GM23248 (cell line): ENCODE measurements around the gene PLA2G2C. TPM values are rescaled to one million over a fixed set of nuclear protein-coding genes. Genes with fewer than 3 reads are reported as not detected.

Experiments used
- DNase-seq: peaks from one replicate; pipeline ENCODE4 v3.0.0-alpha.2; 2015
- H2AFZ ChIP-seq: fragments of 200-600 bp; sonication (generic); 2 replicates; pipeline ENCODE4 v1.6.1; 2016; ENCODE audit warnings: antibody characterized with exemption
- H3F3A ChIP-seq: fragments of 200-600 bp; sonication (generic); 2 replicates; pipeline ENCODE4 v1.6.1; 2016; ENCODE audit warnings: mild to moderate bottlenecking, antibody characterized with exemption, mixed run types; ENCODE audit not compliant: insufficient read depth
- H3K27ac ChIP-seq: fragments of 200-600 bp; sonication (generic); 2 replicates; pipeline ENCODE4 v1.5.1; 2016; ENCODE audit warnings: mild to moderate bottlenecking
- H3K27me3 ChIP-seq: fragments of 200-600 bp; sonication (generic); replicated peaks from 2 replicates; pipeline ENCODE4 v1.6.1; 2016; ENCODE audit warnings: mild to moderate bottlenecking; ENCODE audit not compliant: insufficient read depth
- H3K36me3 ChIP-seq: fragments of 200-600 bp; sonication (generic); 2 replicates; pipeline ENCODE4 v1.6.1; 2016; ENCODE audit warnings: low read depth, mild to moderate bottlenecking
- H3K4me1 ChIP-seq: fragments of 200-600 bp; sonication (generic); 2 replicates; pipeline ENCODE4 v1.6.1; 2016; ENCODE audit warnings: mild to moderate bottlenecking; ENCODE audit not compliant: insufficient read depth
- H3K4me2 ChIP-seq: fragments of 200-600 bp; sonication (generic); one replicate; pipeline ENCODE4 v1.6.1; 2016; ENCODE audit warnings: mild to moderate bottlenecking; ENCODE audit not compliant: unreplicated experiment
- H3K4me3 ChIP-seq: fragments of 200-600 bp; sonication (generic); 2 replicates; pipeline ENCODE4 v1.5.1; 2016; ENCODE audit warnings: mild to moderate bottlenecking
- H3K79me2 ChIP-seq: fragments of 200-600 bp; sonication (generic); 2 replicates; pipeline ENCODE4 v1.6.1; 2016; ENCODE audit warnings: mild to moderate bottlenecking; ENCODE audit not compliant: insufficient read depth
- H3K9ac ChIP-seq: fragments of 200-600 bp; sonication (generic); 2 replicates; pipeline ENCODE4 v1.6.1; 2016; ENCODE audit warnings: mild to moderate bottlenecking
- H3K9me2 ChIP-seq: fragments of 200-600 bp; sonication (generic); 2 replicates; pipeline ENCODE4 v1.6.1; 2016; ENCODE audit warnings: mixed run types, mild to moderate bottlenecking, moderate library complexity; ENCODE audit not compliant: insufficient read depth
- H3K9me3 ChIP-seq: fragments of 200-600 bp; sonication (generic); one replicate; pipeline ENCODE4 v1.6.1; 2017; ENCODE audit warnings: low read depth
- H4K20me1 ChIP-seq: fragments of 200-600 bp; sonication (generic); 2 replicates; pipeline ENCODE4 v1.6.0; 2016; ENCODE audit not compliant: insufficient read depth
- EZH2 ChIP-seq: fragments of 200-600 bp; sonication (generic); IDR thresholded peaks from 2 replicates; pipeline ENCODE4 v1.6.1; 2018; ENCODE audit warnings: antibody characterized with exemption, mild to moderate bottlenecking; ENCODE audit not compliant: insufficient read depth, poor library complexity, severe bottlenecking
- EZH2phosphoT487 ChIP-seq: fragments of 200-600 bp; sonication (generic); IDR thresholded peaks from 2 replicates; pipeline ENCODE4 v1.6.1; 2018; ENCODE audit warnings: antibody characterized with exemption, moderate library complexity, mild to moderate bottlenecking, low read depth; ENCODE audit not compliant: insufficient read depth
- WGBS, 2 experiments: methylation state at CpG; one replicate each; pipeline ENCODE4 v1.1.6; 2015 to 2017; ENCODE audit warnings: low lambda C conversion rate in 2 of 2, low coverage in 1 of 2; ENCODE audit errors: missing lambda C conversion rate in 2 of 2; 5-methylcytosine and 5-hydroxymethylcytosine counted together
- in situ Hi-C: fragments of 300-500 bp; cut with MboI; formaldehyde crosslinking; loops from 2 replicates; pipeline ENCODE4 v1.15.0; 2020
- polyA plus RNA-seq: library from polyadenylated mRNA; unstranded; fragments of >200 nt; fragmentation: Nextera tagmentation; extraction: Ambion mirVana; gene quantifications from 2 replicates; pipeline ENCODE4 v1.2.1, GENCODE V29; 2016
- total RNA-seq: library from RNA; depleted of rRNA; stranded (reverse); fragments of >200 nt; shearing (Covaris generic); gene quantifications from 2 replicates; pipeline ENCODE4 v1.2.3, GENCODE V29; 2014

PLA2G2C gene
- total and polyA plus RNA-seq, 2 experiments from 2014 or later = not detected

- Histone ChIP-seq H3K36me3 (no peaks in the 10 kb centered on the region), H3K9ac (no peak overlapping the region), H4K20me1 (no peaks in the 10 kb centered on the region), H2AFZ (no peak overlapping the region), H3F3A (no peaks in the 10 kb centered on the region), H3K4me1 (no peaks in the 10 kb centered on the region), H3K9me3 (no peaks in the 10 kb centered on the region), H3K4me2 (no peak overlapping the region), H3K4me3 (no peak overlapping the region), H3K79me2 (no peaks in the 10 kb centered on the region), H3K27me3 (no peaks in the 10 kb centered on the region; the same call in 1 of the 2 replicates), H3K9me2 (no peaks in the 10 kb centered on the region), H3K27ac (no peak overlapping the region)
- in situ Hi-C loops = no loop called here
- 65 to 76% methylated on average over 7 of the region's 7 CpGs for WGBS, 2 experiments
- DNase-seq = no peak
- TF ChIP-seq EZH2 (no peak), EZH2phosphoT487 (no peak)
Observed at GRCh38 chr1:20141466-20141865, 44.9 kb downstream of the PLA2G2C start.

- H3K79me2 ChIP-seq = no peaks in the 10 kb centered on the region
- 55 to 60% methylated on average over 9 of the region's 9 CpGs for WGBS, 2 experiments
- H3K36me3 ChIP-seq = no peaks in the 10 kb centered on the region
- H3K4me3 ChIP-seq = no peak overlapping the region
- no peaks in the 10 kb centered on the region for H3K9me2 ChIP-seq
- no peaks in the 10 kb centered on the region for H3F3A ChIP-seq
- no peak overlapping the region for H2AFZ ChIP-seq
- H3K4me2 ChIP-seq = no peak overlapping the region
- no peaks in the 10 kb centered on the region for H3K4me1 ChIP-seq
- no peaks in the 10 kb centered on the region for H4K20me1 ChIP-seq
- H3K27me3 ChIP-seq = no peaks in the 10 kb centered on the region; the same call in 1 of the 2 replicates
- H3K9me3 ChIP-seq = no peaks in the 10 kb centered on the region
- H3K27ac ChIP-seq = no peak overlapping the region
- in situ Hi-C loops = no loop called here
- TF ChIP-seq EZH2 (no peak), EZH2phosphoT487 (no peak)
- no peak overlapping the region for H3K9ac ChIP-seq
- DNase-seq = no peak
Observed at GRCh38 chr1:20141001-20141400, 45.3 kb downstream of the PLA2G2C start.

GRCh38 chr1:20139776-20140612, 46.3 kb downstream of the PLA2G2C start:
- H3K27ac ChIP-seq = no peak overlapping the region
- H2AFZ ChIP-seq = no peak overlapping the region
- H3K4me3 ChIP-seq = no peak overlapping the region
- no peaks in the 10 kb centered on the region for H4K20me1 ChIP-seq
- H3K9me3 ChIP-seq = no peaks in the 10 kb centered on the region
- H3K9me2 ChIP-seq = no peaks in the 10 kb centered on the region
- H3K36me3 ChIP-seq = no peaks in the 10 kb centered on the region
- 56 to 62% methylated on average over 13 of the region's 13 CpGs for WGBS, 2 experiments
- no peaks in the 10 kb centered on the region for H3K4me1 ChIP-seq
- DNase-seq = no peak
- H3K79me2 ChIP-seq = no peaks in the 10 kb centered on the region
- no peaks in the 10 kb centered on the region; the same call in 1 of the 2 replicates for H3K27me3 ChIP-seq
- TF ChIP-seq EZH2phosphoT487 (no peak), EZH2 (no peak)
- H3K9ac ChIP-seq = no peak overlapping the region
- H3K4me2 ChIP-seq = no peak overlapping the region
- no peaks in the 10 kb centered on the region for H3F3A ChIP-seq
- in situ Hi-C loops = no loop called here

GRCh38 chr1:20138961-20139550, 47.3 kb downstream of the PLA2G2C start, which contains the start of gene PLA2G2F:
PLA2G2F (plus strand) TSS chr1:20139323; CDS start chr1:20139428, 105 bp downstream.
- Histone ChIP-seq H3K9me2 (no peaks in the 10 kb centered on the region), H2AFZ (no peak within 1 kb of the TSS), H3K36me3 (no peaks in the 10 kb centered on the region), H3K4me1 (no peaks in the 10 kb centered on the region), H3K4me2 (no peak within 1 kb of the TSS), H3K9me3 (no peaks in the 10 kb centered on the region), H3K9ac (no peak within 1 kb of the TSS), H4K20me1 (no peaks in the 10 kb centered on the region), H3K27me3 (no peaks in the 10 kb centered on the region; the same call in 1 of the 2 replicates), H3K4me3 (no peak within 1 kb of the TSS), H3K27ac (no peak within 1 kb of the TSS), H3F3A (no peaks in the 10 kb centered on the region), H3K79me2 (no peaks in the 10 kb centered on the region)
- in situ Hi-C loops = no loop called here
- no peak for DNase-seq
- 86 to 87% methylated on average over 9 of the region's 9 CpGs for WGBS, 2 experiments
- TF ChIP-seq EZH2 = no peak
- no peak for TF ChIP-seq EZH2phosphoT487
